HUDEP-2 (cell line): Measurements from ENCODE around the gene CRIP1.

Experiments used
- DNase-seq, 76 experiments: peaks; one replicate each; lab custom pipeline; 2025; ENCODE audit not compliant: unreplicated experiment in 76 of 76; lab: John Stamatoyannopoulos, UW

The CRIP1 gene

DNA sequence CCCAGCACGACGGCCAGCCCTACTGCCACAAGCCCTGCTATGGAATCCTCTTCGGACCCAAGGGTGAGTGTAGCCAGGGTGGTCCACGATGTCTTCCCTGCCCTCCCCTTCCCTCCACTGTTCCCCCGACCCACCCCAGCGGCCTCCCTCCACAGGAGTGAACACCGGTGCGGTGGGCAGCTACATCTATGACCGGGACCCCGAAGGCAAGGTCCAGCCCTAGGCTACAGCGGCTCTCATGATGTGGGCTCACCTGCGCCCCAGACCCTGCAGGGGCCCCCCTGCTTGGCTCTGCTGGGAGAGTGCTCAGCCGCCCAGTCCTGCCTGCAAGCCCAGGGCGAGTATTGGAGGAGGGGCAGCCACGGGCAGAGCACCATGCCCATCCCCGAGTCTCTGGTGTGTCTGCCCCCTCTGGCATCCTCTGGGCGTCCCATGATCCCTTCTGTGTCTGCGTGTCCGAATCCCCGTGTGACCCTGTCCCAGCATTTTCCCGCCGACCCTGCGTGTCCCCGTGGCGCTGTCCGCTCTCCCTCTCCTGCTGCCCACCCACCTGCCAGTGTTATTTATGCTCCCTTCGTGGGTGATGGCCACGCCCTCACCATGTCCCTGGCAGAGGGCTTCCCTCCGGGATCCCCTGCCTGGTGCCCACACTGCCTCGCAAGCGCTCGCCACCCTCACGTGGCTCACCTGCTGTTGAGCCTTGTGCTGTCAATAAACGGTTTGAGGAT is 7.1 kb upstream of the CRIP1 start:
- DNase-seq: no peak

DNA sequence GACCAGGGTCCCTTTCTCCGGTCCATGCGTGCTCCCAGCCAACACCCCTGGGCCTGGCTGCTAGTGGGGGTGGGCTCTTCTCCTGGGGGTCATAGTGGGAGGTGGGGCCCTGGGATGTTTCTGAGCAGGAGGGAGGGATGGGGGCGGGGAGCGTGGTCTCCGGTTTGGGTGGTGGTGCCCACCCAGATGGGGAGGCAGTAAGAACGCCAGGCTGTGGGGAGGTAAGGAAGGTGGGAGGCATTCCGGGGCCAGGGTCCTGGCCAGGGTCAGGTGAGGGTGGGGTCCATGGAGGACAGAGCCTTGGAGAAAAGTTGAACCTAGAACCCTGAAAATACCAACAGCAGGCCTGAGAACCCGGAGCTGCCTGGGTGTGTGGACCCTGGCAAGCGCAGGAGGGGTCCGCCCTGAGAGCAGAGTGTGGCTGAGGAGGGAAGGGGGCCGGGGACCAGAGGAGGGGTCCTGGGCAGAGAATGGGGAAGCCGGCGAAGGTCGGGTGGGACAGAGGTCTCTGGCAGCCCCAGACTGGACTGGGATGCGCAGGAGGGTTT is 6.4 kb upstream of the CRIP1 start:
- no peak for DNase-seq

DNA sequence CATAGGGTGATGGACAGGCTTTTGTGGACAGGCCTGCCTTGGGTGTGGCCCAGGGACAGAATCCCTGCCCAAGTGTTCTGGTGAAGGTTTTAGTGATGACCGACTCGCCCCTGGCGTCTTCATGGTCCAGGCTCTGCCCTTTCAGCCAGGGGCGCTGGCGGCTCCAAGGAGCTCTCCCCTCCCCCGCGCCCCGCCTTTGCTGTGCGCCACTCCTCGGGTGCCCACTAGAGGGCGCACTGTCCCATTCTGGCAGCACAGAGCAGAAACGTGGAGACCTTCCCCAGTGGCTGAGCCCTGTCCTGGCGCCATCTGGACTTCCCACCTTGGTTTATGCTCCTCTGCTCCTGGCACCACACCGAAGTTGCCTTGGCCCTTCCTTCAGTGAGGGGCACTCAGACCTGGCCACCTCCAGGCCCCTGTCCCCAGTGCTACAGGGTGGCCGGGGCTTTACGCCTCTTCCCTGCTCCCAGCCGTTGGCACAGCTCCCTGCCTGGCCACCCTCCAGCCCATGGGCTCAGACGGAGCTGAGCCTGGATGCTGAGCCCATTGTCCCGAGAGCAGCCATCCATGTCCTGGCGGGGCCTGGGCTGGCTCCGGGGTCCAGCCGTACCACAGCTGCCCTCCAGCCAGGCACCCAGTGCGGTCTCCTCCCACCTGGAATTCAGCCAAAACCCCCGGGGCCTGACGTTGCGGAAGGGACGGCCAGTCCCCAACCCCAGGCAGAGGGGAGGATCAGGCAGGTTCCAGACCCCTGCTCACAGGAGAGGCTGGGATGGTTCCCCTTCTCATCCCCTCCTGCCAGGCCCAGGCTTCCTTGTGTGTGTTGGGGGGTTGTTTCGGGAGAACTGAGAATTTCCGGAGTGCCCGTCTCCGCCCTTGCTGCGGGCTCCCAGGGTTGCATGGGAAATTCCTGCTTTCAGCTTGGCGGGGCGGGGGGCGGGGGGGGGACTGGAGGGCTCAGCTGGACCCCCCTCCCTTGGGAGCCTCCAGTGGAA is 5.6 kb upstream of the CRIP1 start:
- DNase-seq: peak in 72 of 76 experiments; percentile 6 to 97 (median 76)

DNA sequence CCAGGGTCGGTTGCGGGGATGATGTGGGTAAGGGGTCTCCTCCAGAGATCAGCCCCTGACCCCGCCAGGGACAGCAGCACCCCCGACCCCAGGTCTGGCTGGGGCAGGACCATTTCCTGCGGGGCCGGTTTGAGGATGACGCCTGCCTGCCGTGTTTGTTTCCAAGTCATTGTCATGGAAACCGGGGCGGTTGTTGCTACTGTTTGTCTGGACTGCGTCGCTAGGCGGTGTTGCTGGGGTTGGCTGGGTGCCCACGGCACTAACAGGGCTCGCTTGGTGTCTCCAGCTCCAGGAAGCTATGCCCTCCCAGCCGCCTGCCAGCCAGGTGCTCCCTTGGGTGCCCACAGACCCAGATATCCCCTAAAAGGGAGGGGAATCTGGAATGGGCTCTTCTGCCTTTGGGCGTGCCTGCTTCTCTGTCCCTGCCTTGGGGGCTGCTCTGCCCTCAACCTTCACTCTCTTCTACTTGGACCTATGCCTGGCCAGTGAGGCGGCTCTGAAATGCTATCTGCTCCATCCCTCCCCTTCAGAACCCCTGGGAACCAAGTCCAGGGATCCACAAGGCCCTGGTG is 4.7 kb upstream of the CRIP1 start:
- peak in 75 of 76 experiments; percentile 4 to 96 (median 89) for DNase-seq

DNA sequence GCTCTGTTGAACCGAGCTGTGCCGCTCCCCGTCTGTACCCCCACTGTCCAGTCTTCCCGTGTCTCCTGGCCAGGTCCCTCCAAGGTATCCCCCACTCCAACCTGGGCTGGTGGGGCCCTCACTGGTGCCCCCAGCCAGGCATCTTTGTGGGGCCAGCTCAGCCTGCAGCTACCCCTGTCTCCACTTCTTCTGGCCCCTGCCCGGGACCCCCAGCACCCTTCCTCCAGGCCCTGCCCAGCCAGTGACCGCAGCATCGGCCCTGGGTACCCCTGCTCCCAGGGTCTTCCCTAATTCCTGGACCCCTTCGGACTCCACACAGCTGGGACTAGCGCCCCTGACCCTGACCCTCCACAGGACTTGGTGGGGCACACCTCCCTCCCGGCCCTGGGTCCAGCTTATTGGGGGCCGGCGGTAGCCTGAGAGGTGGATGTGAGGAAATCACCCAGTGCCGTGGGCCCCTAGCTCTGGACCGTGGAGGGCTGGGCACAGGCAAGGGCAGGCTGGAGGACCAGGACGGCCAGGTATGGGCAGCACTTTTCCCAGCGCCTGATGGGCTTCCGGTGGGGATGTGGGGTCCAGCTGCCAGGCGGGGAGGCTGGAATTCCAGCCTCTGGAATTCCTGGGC is 4.1 kb upstream of the CRIP1 start:
- no peak for DNase-seq

DNA sequence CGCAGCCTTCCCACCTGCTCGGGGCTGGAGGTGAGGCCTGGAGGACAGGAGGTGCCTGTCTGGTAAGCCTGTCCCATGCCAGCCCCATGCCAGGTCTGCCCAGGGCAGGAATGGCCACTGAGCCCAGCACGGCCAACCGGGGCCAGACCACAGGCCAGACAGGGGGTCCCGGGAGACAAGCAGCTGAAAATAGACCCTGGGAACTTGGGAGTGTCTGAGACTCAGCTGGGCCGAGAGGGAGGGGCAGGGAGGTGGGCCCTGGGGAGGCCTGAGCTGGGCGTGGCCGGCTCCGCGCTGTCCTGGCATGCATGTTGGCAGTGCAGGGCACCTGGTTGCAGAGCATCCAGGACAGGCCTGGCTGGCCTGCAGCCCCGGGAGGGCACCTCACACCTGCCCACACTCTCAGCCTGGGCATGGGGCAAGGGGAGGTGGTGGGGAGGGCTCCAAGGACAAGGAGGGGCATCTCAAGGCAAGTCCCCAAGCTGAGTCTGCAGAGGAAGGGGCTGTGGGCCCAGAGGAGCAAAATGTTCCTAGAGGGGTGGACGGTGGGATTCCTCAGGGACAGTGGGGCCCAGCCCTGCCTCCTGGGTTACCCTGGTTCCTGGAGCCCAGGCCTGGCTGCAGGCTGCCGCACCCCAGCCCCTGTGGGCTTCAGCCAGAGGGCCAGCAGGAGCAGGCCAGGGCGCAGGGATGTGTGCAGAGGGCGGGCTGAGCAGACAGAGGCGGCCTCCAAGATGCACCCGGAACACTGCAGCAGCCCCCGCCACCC is 3.2 kb upstream of the CRIP1 start:
- DNase-seq: no peak

DNA sequence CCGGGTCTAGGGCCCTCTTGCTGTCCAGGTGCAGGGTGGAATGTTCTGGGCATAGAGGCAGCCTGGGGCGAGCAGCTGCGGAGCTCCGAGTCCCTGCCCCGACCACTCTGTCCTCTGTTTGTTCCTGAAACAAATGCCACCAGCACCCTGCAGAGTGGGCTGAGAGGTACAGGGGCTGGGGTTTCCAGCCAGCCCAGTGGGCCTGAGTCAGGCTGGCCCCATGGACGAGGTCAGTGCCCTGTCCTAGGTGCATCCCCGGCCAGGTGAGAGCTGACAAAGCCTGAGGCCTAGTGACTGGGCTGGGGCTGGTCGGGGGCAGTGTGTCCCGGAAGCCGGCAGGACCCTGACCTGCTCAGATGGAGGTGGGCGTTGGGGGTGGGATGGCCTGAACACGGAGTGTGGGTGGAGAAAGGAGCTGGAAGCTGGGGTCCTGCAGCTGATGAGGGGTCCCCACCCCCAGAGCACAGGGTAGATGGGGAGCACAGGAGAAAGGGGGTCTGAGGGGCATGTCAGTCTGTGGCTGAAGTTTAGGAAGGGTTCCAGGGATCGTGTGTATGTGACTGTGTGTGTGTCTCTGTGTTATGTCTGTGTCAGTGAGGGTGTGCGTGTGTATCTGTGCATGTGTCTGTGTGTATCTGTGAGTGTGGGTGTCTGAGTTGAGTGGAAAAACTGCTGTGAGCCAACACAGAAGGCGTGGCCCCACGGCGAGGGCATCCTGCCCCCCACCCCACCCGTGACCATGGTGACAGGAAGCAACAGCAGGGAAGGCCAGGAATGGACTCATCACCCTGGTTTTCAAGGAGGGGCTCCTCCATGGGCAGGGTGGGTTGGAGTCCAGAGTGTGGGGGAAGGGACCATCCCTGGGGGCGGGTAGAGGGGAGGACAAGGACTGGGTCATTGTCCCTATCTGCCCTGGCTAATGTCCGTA is 2.4 kb upstream of the CRIP1 start:
- no peak for DNase-seq

DNA sequence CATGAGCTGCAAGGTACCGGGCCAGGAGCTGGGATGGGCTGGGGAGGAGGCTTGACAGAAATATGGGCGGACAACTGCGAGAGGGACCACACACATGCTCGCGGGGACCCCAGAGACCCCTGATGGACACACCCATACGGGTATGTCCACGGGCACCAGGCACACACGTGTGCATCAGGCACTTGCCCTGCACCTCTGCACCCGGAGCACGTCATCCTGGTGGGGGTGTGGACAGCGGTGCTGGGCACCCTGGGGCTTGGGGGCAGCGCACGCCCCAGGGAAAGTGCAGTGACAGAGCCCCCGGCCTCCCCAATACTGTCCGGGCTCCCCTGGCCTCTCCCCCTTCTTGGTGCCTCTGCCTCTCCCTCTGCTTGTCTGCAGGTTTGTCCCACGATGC is 1.7 kb upstream of the CRIP1 start:
- DNase-seq: no peak

DNA sequence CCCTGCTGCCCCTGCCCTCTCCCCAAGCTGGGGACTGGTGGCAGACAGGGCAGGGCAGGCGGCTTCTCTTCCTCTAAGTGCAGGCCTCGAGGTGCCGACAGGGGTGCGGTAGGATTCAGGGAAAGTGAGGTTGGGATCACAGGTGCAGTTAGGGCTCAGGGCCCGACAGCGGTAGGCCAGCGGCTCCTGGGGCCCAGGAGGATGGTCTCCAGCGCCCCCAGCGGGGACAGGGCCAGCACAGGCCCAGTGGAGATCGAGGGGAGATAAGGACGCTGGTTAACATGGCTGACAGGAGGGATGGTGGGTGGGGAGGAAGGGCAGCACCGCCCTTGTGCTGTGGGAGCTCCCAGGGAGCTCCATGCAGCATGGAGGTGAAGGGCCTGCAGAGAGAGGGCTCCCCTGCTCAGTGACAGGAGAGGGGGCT is 935 bp upstream of the CRIP1 start:
- peak in 73 of 76 experiments; percentile 10 to 85 (median 67) for DNase-seq

DNA sequence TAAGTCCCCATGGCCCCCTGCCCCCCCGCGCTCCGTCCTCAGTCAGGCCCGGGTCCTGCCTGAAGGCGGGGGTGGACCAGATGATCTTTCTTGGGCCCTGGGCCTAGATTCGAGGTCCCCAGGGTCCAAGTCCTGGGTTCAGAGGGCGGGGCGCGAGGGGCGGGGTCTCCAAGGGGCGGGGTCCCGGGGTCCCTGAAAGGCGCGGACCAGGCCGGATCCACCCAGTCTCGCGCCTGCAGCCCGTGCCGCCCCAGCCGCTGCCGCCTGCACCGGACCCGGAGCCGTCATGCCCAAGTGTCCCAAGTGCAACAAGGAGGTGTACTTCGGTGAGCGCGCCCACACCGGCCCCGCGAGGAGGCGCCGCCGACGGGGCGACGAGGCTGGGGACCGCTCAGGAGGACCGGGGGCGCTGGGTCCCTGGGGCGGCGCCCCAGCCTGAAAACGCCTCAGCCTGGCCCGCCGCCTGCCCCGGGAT is 325 bp downstream of the CRIP1 start:
- peak in 13 of 76 experiments; percentile 11 to 36 (median 23) for DNase-seq

DNA sequence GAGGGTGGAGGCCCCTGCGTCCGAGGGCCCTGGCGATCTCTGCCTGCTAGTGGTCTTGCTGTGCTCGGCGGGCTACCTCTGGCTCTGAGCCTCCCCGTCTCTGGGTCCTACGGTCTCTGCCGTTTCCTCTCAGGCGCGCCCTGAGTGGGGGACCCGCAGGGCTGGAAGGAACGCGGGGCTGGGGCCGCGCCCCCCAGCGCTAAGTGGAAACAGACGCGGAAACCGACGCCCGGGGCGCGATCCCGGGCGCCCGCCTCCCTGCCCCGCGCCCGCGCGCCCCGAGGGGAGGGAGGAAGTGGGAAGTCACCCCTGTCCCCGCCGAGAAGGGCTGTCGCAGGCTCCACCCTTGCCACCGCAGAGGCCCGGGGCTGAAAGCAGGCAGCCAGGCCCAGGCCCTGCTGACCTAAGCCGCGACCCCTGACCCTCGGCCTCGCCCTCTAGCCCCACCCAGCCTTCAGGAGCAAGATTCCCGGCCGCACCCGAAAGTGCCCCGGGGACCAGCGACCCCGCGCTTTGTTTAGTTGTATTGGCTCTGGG is 831 bp downstream of the CRIP1 start:
- peak in 8 of 76 experiments; percentile 12 to 34 (median 22) for DNase-seq

DNA sequence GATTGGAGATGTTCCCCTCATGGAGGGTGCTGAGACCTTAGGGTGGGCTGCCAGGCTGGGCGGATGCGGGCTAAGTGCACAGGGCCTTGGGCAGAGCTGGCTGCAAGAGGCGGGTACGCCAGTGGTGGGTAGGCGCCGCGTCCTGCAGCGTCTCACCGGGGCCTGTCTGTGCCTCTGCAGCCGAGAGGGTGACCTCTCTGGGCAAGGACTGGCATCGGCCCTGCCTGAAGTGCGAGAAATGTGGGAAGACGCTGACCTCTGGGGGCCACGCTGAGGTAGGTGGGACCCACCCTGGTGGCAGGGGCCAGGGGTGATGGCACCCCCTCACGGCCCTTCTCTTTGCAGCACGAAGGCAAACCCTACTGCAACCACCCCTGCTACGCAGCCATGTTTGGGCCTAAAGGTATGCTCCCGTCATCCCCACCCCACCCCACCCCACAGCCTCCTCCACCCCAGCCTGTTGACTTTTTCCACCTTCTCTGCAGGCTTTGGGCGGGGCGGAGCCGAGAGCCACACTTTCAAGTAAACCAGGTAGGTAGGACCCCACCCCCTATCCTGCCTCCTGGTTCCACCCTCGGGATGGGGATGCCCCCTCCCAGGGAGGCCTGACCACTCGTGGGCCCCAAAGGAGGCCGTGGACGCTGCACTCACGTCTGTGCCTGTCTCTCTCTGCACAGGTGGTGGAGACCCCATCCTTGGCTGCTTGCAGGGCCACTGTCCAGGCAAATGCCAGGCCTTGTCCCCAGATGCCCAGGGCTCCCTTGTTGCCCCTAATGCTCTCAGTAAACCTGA is 1.5 kb downstream of the CRIP1 start:
- peak in 2 of 76 experiments; percentile 14 to 39 for DNase-seq

DNA sequence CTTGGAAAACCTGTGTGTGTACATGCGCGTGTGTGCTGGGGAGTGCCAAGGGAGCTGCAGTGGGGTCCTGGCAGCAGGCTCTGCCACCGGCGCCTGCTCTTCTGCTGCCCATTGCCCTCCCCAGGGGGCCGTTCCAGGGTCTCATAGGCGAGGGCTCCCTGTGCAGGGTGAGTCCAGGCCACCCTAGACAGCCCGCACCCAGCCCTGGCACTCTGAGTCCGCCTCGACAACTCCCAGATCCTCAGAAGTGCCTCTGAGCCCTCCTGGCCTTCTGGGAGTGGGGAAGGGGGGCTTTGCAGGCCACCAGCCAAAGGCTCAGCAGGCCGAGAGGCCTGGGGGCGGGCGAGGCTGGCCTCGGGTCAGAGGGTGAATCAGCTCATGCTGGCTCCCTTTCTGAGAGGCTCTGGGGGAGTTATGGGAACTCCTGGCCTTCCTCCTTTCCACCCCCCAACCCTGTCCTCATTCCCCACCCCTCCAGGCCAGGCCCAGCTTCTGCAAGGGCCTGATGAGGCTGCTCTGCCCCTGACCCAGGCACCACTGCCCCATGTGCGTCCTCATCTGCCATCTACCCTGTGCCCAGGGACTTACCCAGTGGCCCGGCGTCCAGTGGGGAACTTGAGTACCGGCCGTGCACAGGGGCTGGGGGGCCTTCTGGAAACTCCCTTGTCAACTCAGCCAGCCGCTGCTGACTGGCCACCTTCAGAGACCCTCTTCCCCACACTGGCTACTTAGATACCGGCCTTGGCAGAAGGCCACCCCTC is 2.3 kb downstream of the CRIP1 start:
- no peak for DNase-seq

DNA sequence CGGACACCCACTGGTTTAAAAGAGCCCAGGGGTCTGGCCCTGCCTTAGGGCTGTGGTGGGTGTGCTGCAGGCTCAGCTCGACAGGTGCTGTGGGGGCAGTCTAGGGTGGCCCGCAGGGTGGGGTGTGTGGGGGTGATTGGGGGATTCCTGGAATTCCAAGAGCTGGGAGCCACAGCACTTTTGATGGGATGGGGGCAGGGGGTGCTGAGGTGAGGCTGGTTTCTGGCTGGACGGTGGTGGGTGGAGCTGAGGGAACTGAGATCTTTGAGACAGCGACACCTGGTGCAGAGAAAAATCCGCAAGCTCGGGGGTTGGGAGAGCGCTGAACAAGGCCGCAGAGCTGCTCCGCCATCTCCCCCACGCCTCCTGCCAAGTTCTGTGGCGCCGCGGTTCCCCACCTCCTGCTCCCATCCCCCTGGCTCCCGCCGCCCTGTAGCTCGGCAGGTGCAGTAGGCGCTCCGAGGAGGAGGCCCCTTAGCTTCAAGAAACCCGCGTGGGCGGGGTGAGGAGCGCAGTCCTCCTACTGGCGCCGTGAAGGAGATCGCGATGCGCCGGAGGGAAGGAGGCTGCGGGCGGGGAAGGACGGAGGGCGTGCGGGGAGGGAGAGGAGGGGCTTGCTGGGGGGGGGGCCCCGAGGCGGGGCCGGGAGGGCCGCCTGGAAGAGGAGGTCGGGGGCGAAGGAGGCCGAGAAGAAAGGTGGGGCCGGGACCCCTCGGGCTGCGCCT is 3.0 kb downstream of the CRIP1 start:
- peak in 69 of 76 experiments; percentile 9 to 86 (median 67) for DNase-seq

DNA sequence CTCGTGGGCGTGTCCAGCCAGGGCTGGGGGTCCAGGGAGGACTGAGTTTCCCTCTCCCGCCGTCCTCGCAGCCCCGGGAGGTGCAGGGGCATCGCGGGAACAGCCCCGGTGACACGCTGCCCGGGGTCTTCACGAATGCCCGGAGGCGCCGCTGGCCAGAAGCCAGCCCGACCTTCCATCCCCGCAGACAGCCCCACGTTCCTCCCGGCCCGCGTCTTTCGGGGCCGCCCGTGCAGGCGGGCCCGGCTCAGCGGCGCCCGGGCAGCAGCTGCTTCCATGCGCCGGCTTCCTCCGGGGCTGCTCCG is 3.5 kb downstream of the CRIP1 start:
- DNase-seq: peak in 2 of 76 experiments; percentile 44 to 54
